Measurements from ENCODE around the gene CA10. TPM values are rescaled to one million over a fixed set of nuclear protein-coding genes. Genes with fewer than 3 reads are reported as not detected.

The CA10 gene
- total and polyA plus RNA-seq, 11 donors: not detected

DNA sequence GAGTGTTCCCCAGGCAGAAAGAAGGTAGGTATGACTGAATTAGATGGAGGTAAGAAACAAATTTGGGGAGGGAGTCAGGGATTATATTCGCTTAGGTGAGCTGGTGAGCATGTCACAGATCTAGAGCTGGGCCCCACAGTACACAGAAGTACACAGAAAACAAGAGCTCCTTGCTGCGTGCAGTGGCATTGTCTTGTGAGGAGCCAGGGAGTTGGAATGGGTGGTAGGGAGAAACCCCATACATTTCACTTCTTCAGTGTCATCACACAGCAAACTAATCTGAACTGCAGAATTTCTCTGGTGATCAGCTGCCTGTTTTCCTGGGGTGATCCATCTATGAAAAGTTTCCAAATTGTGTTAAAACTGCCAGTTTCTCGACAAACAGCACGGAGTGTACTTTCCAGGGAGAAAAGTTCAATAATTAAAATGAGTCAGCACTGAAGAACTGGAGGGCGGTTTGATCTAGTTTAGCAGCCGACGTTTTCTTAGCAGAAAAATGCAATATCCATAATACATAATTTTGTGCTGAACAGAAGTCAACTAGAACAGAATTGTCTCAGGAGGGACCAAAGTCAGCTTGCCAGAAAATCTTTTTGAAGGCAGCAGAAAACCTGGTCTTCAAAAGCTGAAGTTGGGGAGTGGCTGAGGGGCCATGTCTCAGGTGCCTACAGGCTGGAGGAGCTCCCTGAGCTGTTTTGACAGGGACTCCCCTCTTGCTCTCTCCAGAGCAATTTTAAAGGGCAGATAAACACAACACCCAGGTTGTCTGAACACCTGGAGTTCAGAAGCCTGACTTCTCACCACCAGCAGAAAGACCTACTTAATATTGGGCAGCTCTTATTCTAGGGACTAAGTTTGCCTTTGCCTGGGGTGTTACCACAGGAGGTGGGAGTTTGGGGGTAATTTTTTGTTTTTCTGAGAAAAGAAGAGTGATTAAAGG lies 448.6 kb downstream of the CA10 start:
- Histone ChIP-seq H3K4me1 (peaks cover 0 to 7% (median 0%) of the 10 kb centered on the region in 12 donors), H3K36me3 (no peaks in the 10 kb centered on the region), H3K4me3 (no peak overlapping the region), H3K9me3 (no peaks in the 10 kb centered on the region), H3K27ac (no peak overlapping the region), H3K27me3 (no peaks in the 10 kb centered on the region)
- 72 to 78% (median 74%) methylated on average over 7 of the region's 7 CpGs for WGBS, 4 donors
- TF ChIP-seq, protein P1, sequence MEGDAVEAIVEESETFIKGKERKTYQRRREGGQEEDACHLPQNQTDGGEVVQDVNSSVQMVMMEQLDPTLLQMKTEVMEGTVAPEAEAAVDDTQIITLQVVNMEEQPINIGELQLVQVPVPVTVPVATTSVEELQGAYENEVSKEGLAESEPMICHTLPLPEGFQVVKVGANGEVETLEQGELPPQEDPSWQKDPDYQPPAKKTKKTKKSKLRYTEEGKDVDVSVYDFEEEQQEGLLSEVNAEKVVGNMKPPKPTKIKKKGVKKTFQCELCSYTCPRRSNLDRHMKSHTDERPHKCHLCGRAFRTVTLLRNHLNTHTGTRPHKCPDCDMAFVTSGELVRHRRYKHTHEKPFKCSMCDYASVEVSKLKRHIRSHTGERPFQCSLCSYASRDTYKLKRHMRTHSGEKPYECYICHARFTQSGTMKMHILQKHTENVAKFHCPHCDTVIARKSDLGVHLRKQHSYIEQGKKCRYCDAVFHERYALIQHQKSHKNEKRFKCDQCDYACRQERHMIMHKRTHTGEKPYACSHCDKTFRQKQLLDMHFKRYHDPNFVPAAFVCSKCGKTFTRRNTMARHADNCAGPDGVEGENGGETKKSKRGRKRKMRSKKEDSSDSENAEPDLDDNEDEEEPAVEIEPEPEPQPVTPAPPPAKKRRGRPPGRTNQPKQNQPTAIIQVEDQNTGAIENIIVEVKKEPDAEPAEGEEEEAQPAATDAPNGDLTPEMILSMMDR (IDR thresholded peaks at IDR 0.05): no peak
- TF ChIP-seq POLR2A (IDR thresholded peaks at IDR 0.05): no peak
- ATAC-seq (peak in 1 of 4 donors; percentile 41), DNase-seq (no peak)
- intact Hi-C loops (cut with DNase I): no loop called here

DNA sequence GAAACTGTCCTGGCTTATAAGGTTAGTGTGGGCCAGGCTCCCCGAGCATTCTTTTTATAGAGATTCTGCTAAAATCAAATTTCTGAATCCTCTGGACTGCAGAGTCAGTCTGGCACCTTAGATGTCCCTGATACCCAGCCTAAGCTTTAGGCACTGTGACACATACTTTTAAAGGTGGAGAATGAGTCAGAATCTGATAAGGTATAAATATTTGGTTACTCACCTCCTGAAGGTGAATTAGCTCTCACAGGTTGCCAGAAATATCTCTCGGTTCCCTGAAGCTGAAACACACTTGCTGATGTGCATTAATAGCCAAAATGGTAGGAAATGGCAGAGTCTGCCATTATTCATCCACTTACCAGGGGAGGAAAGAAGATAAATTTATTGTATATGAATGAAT lies 451.3 kb downstream of the CA10 start:
- 80 to 94% (median 86%) methylated on average over 2 of the region's 2 CpGs for WGBS, 4 donors
- ATAC-seq: no peak

DNA sequence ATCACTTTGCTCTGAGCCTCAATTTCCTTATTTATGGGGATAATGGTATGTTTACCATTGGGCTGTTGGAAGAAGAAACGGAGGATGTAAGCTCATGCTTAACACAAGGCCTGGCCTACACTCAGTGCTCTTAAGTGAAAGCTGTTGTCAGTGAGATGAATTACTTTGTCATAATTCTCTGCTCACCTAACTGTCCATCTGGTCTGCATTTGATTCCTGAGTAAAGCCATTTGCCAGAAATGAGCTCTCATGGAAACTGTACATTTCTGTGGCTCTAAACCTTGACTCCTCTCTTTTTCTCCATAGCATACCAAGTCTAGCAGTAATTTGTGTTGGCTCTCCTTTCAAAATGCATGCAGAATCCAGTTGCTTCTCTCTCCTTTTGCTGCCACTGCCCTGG lies 452.4 kb downstream of the CA10 start:
- ATAC-seq: no peak
- peaks cover 0 to 25% (median 6%) of the 10 kb centered on the region in 12 donors for H3K4me1 ChIP-seq
- no peak for DNase-seq
- no peaks in the 10 kb centered on the region for H3K27me3 ChIP-seq
- no peak for TF ChIP-seq POLR2A (IDR thresholded peaks at IDR 0.05)
- TF ChIP-seq, protein P1 (IDR thresholded peaks at IDR 0.05): no peak
- intact Hi-C loops (cut with DNase I): no loop called here
- 87 to 100% (median 90%) methylated on average over 1 of the region's 1 CpG for WGBS, 4 donors
- H3K36me3 ChIP-seq: no peaks in the 10 kb centered on the region
- no peak overlapping the region for H3K4me3 ChIP-seq
- no peak overlapping the region for H3K27ac ChIP-seq
- no peaks in the 10 kb centered on the region for H3K9me3 ChIP-seq

More for the DNA sequence above, 451.3 kb downstream of the CA10 start:
- Histone ChIP-seq H3K36me3 (no peaks in the 10 kb centered on the region), H3K4me3 (no peak overlapping the region), H3K4me1 (peaks cover 0 to 25% (median 6%) of the 10 kb centered on the region in 12 donors), H3K9me3 (no peaks in the 10 kb centered on the region), H3K27ac (no peak overlapping the region), H3K27me3 (no peaks in the 10 kb centered on the region)
- TF ChIP-seq, protein P1 (IDR thresholded peaks at IDR 0.05): no peak
- no peak for TF ChIP-seq POLR2A (IDR thresholded peaks at IDR 0.05)
- DNase-seq: no peak
- intact Hi-C loops (cut with DNase I): no loop called here

Data from heart left ventricle (tissue), 16 donors.